NCI-H748 (cell line): ENCODE data around the gene IL1A.
"Not testable (repeated sequence)": the region's sequence is repeated elsewhere in the genome, so short reads cannot be mapped to it uniquely, and the experiment has no call there.

Source experiments
- DNase-seq: peaks from one replicate; lab custom pipeline; 2025; ENCODE audit not compliant: unreplicated experiment; lab: John Stamatoyannopoulos, UW

The IL1A gene

GRCh38 chr2:112784199-112785189 lies at the start of gene IL1A:
Gene IL1A (minus strand): TSS chr2:112784493. CDS start chr2:112783770, 723 bp downstream.
- no peak for DNase-seq

- no peak for DNase-seq
Measured at GRCh38 chr2:112833976-112834375, 49.7 kb upstream of the IL1A start.

- not testable (repeated sequence) for DNase-seq
Measured at GRCh38 chr2:112833639-112833931, 49.3 kb upstream of the IL1A start.

- DNase-seq: no peak
Measured at GRCh38 chr2:112832841-112833638, 48.7 kb upstream of the IL1A start.

- no peak for DNase-seq
Measured at GRCh38 chr2:112831946-112832840, 47.9 kb upstream of the IL1A start.

- no peak for DNase-seq
Measured at GRCh38 chr2:112831513-112831845, 47.2 kb upstream of the IL1A start.

- no peak for DNase-seq
Measured at GRCh38 chr2:112830682-112831512, 46.6 kb upstream of the IL1A start.

- DNase-seq: no peak
Measured at GRCh38 chr2:112829961-112830681, 45.8 kb upstream of the IL1A start.

GRCh38 chr2:112829101-112829960 lies 45.0 kb upstream of the IL1A start:
- no peak for DNase-seq

GRCh38 chr2:112828251-112828691 lies 44.0 kb upstream of the IL1A start:
- DNase-seq: no peak

GRCh38 chr2:112827604-112828185 lies 43.4 kb upstream of the IL1A start:
- no peak for DNase-seq

GRCh38 chr2:112827009-112827408 lies 42.7 kb upstream of the IL1A start:
- DNase-seq: no peak

- no peak for DNase-seq
Measured at GRCh38 chr2:112825706-112826105, 41.4 kb upstream of the IL1A start.

GRCh38 chr2:112824694-112825085 lies 40.4 kb upstream of the IL1A start:
- DNase-seq: no peak

- DNase-seq: no peak
Measured at GRCh38 chr2:112821682-112822081, 37.4 kb upstream of the IL1A start.

GRCh38 chr2:112821142-112821541 lies 36.8 kb upstream of the IL1A start:
- DNase-seq: no peak

GRCh38 chr2:112820343-112820742 lies 36.0 kb upstream of the IL1A start:
- DNase-seq: no peak

GRCh38 chr2:112819081-112819480 lies 34.8 kb upstream of the IL1A start:
- no peak for DNase-seq
